ENCODE results near the gene CAMK2N2.

- TF ChIP-seq EZH2phosphoT487 (IDR thresholded peaks at IDR 0.05; ENCODE audit: insufficient read depth, low read depth) (no peak), EZH2 (IDR thresholded peaks at IDR 0.05; ENCODE audit: insufficient read depth, poor library complexity, severe bottlenecking) (no peak)
Observed at GRCh38 chr3:184295771-184296170, 34.4 kb upstream of the CAMK2N2 start.
